Transverse colon (tissue), 4 donors: ENCODE results near the gene SPINT4.

Source experiments
- CTCF ChIP-seq, 5 experiments: fragments of 200-600 bp in 3 of 5; fragments of 450-650 bp in 2 of 5; sonication (generic) in 3 of 5; IDR thresholded peaks; 1 replicate in 2 of 5; 2 replicates in 3 of 5; pipeline ENCODE4 v1.5.1; 2016 to 2017; ENCODE audit warnings: antibody characterized with exemption in 5 of 5, inconsistent platforms in 3 of 5, mild to moderate bottlenecking in 2 of 5, moderate library complexity in 1 of 5
- EP300 ChIP-seq: sonication (generic); formaldehyde crosslinking; IDR thresholded peaks from one replicate; pipeline ENCODE4 v1.6.1; 2017; ENCODE audit warnings: antibody characterized with exemption, low read depth
- POLR2A ChIP-seq: fragments of 450-650 bp; IDR thresholded peaks from one replicate; pipeline ENCODE4 v1.6.1; 2016; ENCODE audit warnings: antibody characterized with exemption, mild to moderate bottlenecking, moderate library complexity
- POLR2AphosphoS5 ChIP-seq, 3 donors: sonication (generic); formaldehyde crosslinking; IDR thresholded peaks; one replicate each; pipeline ENCODE4 v1.6.1; 2016; ENCODE audit warnings: antibody characterized with exemption in 3 of 3

GRCh38 chr20:45725134-45725533, 3.0 kb downstream of the SPINT4 start:
- TF ChIP-seq CTCF (IDR thresholded peaks at IDR 0.05) (no peak), POLR2A (no peak), POLR2AphosphoS5 (IDR thresholded peaks at IDR 0.05) (no peak), EP300 (no peak)
